ENCODE data around the gene GCGR. TPM values are rescaled to one million over a fixed set of nuclear protein-coding genes. Genes with fewer than 3 reads are reported as not detected.

Gene GCGR
- polyA plus RNA-seq, 4 donors = 8.6 to 18.5 (median 12.7) TPM

DNA sequence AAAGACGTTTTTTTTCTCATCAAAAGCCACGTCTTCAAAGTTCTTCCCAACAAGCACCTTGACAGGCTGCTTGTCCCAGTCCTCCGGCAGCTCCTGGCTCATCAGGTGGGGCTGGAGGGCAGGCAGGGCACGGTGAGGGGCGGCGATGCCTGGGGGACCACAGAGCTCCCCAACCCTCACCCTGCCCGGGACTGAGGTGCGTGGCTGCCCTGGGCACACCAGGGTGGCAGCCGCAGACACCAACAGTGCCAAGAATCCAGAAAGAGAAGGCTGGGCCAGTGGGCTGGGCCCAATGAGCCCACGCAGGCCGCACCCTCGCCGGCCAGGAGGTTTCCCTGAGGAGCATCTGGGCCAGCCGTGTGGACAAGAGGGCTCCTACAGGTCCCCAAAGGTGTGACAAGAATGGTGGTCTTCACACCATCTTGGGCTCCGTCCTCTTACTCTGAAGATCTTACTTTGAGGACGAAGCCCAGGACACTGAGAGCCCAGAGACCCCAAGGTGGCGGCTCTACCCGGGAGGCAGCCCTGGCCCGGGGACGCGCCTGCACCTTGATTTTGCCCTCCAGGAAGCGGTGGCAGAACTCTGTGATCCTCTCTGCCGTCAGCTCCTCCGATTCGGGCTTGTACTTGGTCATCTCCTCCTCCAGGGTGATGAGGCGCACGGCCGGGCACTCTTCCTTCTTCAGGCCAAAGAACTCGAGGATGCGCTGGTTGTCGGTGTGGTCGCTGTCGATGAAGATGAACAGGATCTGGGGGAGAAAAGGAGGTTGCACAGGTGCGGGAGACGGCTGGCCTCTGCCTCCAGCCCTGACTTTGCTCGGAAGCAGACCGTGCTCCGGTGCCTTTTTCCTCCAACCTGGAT, 42.2 kb downstream of the GCGR start:
- DNase-seq (ENCODE audit: low read depth in 4 of 4, low spot score in 2 of 4) = no peak

GRCh38 chr17:81846743-81847689, 43.1 kb downstream of the GCGR start:
- DNase-seq (ENCODE audit: low read depth in 4 of 4, low spot score in 2 of 4) = no peak

DNA sequence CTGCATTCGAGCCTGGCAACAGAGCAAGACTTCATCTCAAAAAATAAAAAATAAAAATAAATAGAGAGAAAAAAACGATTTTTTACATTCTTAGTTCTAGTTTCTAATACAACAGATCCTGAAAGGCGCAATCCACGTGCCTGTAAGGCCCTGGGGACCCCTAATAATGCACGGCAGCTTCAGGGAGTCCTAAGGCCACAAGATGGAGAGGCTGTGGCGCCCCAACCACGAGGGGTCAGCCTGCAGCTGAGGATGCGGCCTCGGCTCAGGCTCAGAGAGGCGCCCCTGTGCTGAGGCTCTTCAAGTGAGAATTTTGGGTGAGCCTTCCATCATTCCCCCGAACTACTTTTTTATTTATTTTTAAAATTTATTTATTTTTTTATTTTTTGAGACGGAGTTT, 45.5 kb downstream of the GCGR start:
- no peak for DNase-seq (ENCODE audit: low read depth in 4 of 4, low spot score in 2 of 4)

DNA sequence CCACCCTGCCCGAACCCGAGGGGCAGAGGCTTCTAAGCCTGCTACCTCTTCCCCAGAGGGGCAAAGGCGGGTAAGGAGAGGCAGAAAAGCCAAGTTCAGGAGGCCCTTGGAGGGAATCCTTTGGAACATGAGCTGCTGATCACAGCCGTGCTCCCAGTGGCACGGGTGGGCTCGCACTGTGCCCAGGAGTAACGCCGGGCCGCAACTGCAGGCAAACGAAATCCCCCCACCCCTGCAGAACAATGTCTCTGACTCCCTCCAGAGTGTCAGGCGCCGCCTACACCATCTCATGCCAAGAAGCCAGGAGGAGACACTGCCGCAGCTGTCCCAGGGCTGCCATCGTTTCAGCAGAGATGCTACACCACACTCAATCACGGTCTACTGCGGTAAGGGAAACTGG, 47.5 kb downstream of the GCGR start:
- DNase-seq (ENCODE audit: low read depth in 4 of 4, low spot score in 2 of 4) = no peak

DNA sequence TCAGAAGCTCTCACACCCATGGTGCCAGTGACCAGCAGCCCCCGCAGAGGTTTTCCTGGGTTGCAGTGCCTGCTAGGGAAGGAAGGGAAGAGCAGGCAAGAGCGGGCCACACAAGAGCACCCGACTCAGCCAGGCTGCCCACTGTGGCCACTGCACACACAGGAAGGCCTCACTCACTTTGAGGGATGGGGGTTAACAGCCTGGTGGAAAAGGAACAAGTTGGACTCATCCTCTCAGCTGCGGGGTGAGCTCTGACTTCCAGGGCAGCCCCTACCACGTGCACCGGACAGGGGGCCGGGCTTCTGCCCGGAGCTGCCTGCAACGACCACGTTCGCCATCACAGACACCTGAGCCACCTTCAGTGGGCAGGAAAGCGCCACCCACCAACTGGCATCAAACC, 48.3 kb downstream of the GCGR start:
- DNase-seq (ENCODE audit: low read depth in 4 of 4, low spot score in 2 of 4) = no peak

DNA sequence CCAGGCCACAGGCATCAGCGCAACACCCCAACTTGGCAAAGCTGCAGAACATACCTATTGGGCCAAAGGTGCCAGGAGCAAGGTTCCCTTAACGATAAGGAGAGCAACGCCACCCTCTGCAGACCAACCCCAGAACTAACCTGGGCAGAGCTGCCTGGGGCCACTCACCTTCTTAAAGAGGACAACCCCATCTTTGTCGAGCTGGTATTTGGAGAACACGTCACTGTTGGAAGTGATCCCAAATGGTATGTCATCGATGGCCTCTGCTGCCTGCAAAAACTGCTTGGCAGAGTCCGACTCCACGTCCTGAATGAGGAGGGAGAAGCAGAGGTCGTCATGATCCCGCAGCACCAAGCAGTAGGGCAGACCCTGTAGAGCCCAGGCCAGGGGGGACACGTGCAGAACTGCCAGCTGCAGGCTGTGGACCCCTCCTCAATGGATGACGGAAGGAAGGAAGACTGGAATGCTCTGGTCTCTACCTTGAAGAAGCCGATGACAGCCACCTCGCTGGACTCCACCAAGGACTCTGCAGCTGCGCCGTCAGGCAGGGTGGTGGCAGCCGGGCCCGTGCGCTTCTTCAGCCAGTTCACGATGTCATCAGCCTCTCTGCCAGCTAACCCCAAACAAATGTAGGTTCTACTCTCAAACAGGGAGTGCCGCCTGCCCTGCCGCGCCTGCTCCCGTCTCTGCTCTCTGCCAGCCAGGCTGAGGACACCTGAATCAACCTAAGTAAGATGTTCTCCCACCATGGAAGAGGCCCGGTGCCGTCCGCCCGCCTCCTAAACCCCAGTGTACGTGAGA, 51.2 kb downstream of the GCGR start:
- DNase-seq (ENCODE audit: low read depth in 4 of 4, low spot score in 2 of 4) = no peak

DNA sequence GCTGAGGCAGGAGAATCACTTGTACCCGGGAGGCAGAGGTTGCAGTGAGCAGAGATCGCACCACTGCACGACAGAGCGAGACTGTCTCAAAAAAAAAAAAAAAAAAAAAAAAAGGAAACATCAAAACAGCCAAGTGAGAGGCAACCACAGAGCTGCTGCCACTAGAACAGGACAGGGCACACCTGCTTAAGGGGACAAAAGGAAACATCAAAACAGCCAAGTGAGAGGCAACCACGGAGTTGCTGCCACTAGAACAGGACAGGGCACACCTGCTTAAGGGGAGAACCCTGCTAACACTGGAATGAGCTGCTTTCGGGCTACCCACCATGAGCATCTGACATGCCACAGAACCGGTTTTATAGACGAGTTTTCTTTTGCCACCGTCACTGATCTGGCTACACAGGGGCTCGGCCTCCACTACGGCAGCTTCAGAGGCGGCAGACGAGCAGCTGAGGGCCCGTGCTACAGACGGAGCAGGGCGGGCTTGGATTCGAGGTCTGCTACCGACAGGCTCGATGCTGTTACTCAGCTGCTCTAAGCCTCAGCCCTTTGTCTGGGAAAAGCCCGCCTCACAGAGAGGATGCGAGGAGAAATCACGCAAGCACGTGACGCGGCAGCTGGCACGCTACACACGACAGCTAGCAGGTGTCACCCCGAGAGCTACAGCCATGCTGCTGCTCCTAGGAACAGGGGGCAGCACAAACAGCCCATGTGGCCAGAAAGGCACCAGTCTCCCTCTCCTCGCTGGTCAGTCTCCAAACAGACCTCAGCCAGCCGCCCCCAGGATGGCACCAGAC, 54.4 kb downstream of the GCGR start:
- no peak for DNase-seq (ENCODE audit: low read depth in 4 of 4, low spot score in 2 of 4)

DNA sequence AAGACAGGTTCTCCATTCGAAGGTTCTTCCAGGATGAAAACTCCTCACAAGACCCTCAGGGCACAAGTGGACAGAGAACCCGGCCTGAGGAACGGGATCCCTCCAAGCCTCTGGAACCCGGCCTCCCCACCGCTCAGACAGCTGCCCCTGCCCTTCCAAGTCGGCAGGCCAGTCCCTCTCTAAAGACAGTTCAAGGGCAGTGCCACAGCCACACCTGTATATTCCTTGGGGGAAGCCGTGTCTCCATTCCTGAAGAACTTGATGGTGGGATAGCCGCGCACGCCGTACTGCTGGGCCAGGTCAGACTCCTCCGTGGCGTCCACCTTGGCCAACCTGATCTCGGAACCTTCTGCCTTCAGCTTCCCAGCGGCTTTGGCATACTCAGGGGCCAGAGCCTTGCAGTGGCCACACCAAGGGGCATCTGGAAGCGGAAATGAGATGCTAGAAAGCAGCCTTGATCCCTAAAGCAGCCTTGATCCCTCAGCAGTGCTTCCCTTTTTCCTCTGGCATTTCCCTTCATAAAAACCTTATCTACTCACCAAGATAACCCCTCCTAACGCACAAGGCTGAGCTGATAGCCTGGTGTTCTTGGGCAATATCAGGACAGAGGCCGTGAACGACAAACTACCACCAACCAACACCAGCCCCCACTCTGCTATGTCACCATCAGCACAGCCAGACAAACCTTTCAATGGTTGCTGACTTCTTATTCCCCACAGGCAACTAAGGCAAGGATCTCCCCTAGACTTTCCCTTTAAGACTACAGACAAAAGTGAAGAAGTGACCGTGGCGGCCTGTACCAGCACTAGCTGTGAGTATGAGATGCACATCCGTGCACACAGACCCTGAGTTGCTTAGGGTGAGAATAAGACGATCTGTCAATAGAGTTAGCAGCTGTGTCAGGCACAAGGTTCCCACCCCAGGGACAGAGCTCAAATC, 55.3 kb downstream of the GCGR start:
- DNase-seq (ENCODE audit: low read depth in 4 of 4, low spot score in 2 of 4) = no peak

DNA sequence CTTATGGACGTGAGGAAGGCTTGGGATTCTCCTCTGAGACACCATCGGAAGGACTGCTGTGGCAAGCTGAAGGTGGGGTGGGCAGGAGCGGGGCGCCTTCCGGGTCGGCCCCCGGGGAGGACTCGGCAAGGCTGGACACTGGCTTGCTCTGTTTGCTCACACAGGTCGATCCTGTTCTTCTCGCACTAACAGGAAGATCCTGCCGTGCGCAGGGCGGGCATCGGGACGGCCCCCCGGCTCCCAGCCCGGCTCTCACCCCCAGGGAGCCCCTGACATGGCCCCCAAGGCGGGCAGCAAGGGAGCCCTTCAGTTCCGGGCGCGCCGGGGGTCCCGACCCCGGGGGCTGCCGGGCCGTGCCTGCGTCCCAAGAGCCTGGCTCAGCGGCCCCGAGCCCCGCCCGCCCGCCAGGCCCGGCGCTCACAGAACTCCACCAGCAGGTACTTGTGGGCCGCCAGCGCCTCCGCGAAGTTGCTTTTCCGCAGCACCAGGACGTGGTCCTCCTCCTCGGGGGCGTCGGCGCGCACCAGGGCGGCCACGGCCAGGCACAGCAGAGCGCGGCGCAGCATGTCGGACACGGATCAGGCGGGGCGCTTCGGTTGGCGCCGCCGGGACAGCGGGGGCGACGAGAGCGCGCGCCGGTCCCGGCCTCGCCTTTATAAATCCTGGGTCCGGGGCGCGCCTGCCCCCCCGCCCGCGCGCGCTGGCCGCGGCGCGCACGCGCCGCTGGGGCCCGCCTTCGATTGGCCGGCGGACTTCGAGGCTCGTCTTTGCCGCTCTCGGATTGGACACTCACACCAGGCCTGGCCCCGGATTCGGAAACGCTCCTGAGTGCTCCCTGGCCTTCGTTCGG, 56.2 kb downstream of the GCGR start, which contains the start of gene P4HB:
P4HB (minus strand) TSS at position 630 of the 850 bp plus-strand sequence; CDS start at position 566, 64 bp downstream.
- no peak for DNase-seq (ENCODE audit: low read depth in 4 of 4, low spot score in 2 of 4)

DNA sequence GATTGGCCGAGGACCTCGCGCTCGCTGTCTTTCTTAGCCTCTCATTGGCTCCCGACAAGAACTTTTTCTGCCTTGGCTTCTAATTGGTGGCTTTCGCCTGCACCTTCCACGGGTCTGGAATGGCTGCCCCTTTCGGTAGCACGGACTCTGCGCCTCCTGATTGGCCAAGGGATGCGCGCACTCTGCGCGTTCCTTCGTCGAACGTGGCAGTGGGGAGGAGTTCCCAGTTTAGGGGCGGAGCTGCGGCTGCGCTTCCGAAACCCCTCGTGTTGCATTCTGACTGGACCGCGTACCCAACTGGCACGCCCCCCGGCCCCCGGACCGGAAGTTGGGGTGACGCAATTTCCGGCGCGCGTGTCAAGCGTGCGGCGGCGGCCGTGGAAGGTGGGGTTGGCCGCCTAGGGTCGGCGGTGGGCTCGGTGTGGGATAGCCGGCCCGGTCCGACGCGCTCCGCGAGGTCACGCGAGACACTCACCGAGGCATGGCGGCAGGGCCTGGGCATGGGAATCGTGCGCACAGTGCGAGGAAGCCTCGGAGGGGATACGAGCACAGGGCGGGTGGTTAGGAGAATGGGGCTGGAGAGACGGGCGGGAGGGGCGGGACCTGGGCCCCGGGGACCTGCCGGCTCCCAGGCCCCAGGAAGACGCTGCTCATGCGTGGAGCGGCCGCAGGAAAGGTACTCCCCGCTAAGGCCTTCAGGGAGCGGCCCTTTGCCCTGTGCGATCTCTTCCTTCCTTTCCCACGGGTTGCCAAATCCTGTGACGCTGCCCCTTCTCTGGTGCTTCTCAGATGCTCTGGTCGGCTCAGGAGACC, 57.0 kb downstream of the GCGR start:
- DNase-seq (ENCODE audit: low read depth in 4 of 4, low spot score in 2 of 4) = peak; percentile 99 to 100 (median 100)

DNA sequence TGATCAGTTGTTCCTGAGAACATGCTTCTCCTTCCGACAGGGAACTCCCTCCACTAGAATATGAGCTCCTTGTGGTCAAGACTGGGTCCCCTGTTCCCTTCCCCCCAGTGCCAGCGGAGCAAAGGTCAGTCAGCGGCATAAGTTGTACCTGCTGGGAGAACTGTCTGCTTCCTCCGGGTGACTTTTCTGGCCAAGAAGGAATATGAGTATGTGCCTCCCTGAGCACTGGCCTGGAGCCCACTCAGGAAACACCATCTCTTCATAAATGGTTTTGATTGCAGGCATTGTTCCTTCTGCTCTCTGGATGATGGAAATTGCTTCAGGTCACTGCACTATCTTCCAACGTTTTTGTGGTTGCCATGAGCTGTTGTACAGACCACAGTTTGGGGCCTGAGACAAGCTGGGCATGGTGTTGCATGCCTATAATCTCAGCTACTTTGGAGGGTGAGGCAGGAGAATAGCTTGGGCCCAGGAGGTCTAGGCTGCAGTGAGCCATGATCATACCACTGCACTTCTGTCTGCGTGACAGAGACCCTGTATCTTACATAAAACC, 59.2 kb downstream of the GCGR start:
- DNase-seq (ENCODE audit: low read depth in 4 of 4, low spot score in 2 of 4) = no peak

Other genes with a start within 250 kb of the GCGR start
- gene NPLOC4, start 167.0 kb upstream of the GCGR start, polyA plus RNA-seq (ENCODE audit: insufficient read length in 4 of 4) = 10 to 100 TPM; 51.2 to 75.3 (median 63.8) TPM
- 1 to 10 TPM; 1.9 to 7.7 (median 2.8) TPM for gene TSPAN10, start 167.0 kb upstream of the GCGR start, polyA plus RNA-seq (ENCODE audit: insufficient read length in 4 of 4)
- gene PDE6G, start 147.6 kb upstream of the GCGR start, polyA plus RNA-seq (ENCODE audit: insufficient read length in 4 of 4) = 10 to 100 TPM; 13.5 to 16.8 (median 14.8) TPM
- 10 to 100 TPM; 14.6 to 28.2 (median 19.5) TPM for gene OXLD1, start 137.5 kb upstream of the GCGR start, polyA plus RNA-seq (ENCODE audit: insufficient read length in 4 of 4)
- 10 to 100 TPM; 11.4 to 21.0 (median 19.0) TPM for gene CCDC137, start 137.4 kb upstream of the GCGR start, polyA plus RNA-seq (ENCODE audit: insufficient read length in 4 of 4)
- gene ARL16, start 120.4 kb upstream of the GCGR start, polyA plus RNA-seq (ENCODE audit: insufficient read length in 4 of 4) = 10 to 100 TPM; 37.0 to 54.7 (median 45.8) TPM
- gene HGS, start 120.1 kb upstream of the GCGR start, polyA plus RNA-seq (ENCODE audit: insufficient read length in 4 of 4) = 100 to 1,000 TPM in 2 of 4 donors, 10 to 100 TPM in 2; 79.9 to 124 (median 96.4) TPM
- gene MRPL12, start 100.8 kb upstream of the GCGR start, polyA plus RNA-seq (ENCODE audit: insufficient read length in 4 of 4) = 10 to 100 TPM; 41.0 to 70.1 (median 51.4) TPM
- 10 to 100 TPM; 11.7 to 22.9 (median 20.5) TPM for gene SLC25A10, start 91.9 kb upstream of the GCGR start, polyA plus RNA-seq (ENCODE audit: insufficient read length in 4 of 4)
- 100 to 1,000 TPM in 2 of 4 donors, 10 to 100 TPM in 2; 69.8 to 134 (median 107) TPM for gene MCRIP1, start 29.1 kb downstream of the GCGR start, polyA plus RNA-seq (ENCODE audit: insufficient read length in 4 of 4)
- gene PPP1R27, start 30.9 kb downstream of the GCGR start, polyA plus RNA-seq (ENCODE audit: insufficient read length in 4 of 4) = under 1 TPM; 0.23 to 0.46 (median 0.37) TPM
- 100 to 1,000 TPM; 397 to 434 (median 411) TPM for gene P4HB, start 56.4 kb downstream of the GCGR start, polyA plus RNA-seq (ENCODE audit: insufficient read length in 4 of 4)
- gene ARHGDIA, start 67.2 kb downstream of the GCGR start, polyA plus RNA-seq (ENCODE audit: insufficient read length in 4 of 4) = 100 to 1,000 TPM; 156 to 249 (median 195) TPM
- 100 to 1,000 TPM in 1 of 4 donors, 10 to 100 TPM in 3; 66.6 to 107 (median 76.3) TPM for gene ALYREF, start 87.4 kb downstream of the GCGR start, polyA plus RNA-seq (ENCODE audit: insufficient read length in 4 of 4)
- 100 to 1,000 TPM in 2 of 4 donors, 10 to 100 TPM in 2; 72.2 to 130 (median 96.2) TPM for gene ANAPC11, start 87.6 kb downstream of the GCGR start, polyA plus RNA-seq (ENCODE audit: insufficient read length in 4 of 4)
- gene NPB, start 98.1 kb downstream of the GCGR start, polyA plus RNA-seq (ENCODE audit: insufficient read length in 4 of 4) = 1 to 10 TPM in 1 of 4 donors, under 1 TPM in 3; 0.39 to 1.5 (median 0.52) TPM
- 10 to 100 TPM; 45.7 to 55.9 (median 49.5) TPM for gene PCYT2, start 107.2 kb downstream of the GCGR start, polyA plus RNA-seq (ENCODE audit: insufficient read length in 4 of 4)
- 10 to 100 TPM in 3 of 4 donors, 1 to 10 TPM in 1; 9.6 to 19.6 (median 14.7) TPM for gene SIRT7, start 114.0 kb downstream of the GCGR start, polyA plus RNA-seq (ENCODE audit: insufficient read length in 4 of 4)
- gene MAFG, start 123.6 kb downstream of the GCGR start, polyA plus RNA-seq (ENCODE audit: insufficient read length in 4 of 4) = 10 to 100 TPM in 3 of 4 donors, 1 to 10 TPM in 1; 9.8 to 15.4 (median 11.9) TPM
- 10 to 100 TPM; 27.6 to 38.1 (median 31.7) TPM for gene PYCR1, start 133.2 kb downstream of the GCGR start, polyA plus RNA-seq (ENCODE audit: insufficient read length in 4 of 4)
- under 1 TPM in 3 of 4 donors, not detected in 1; 0.14 to 0.33 (median 0.24) TPM for gene MYADML2, start 143.1 kb downstream of the GCGR start, polyA plus RNA-seq (ENCODE audit: insufficient read length in 4 of 4)
- gene NOTUM, start 157.0 kb downstream of the GCGR start, polyA plus RNA-seq (ENCODE audit: insufficient read length in 4 of 4) = 1 to 10 TPM; 2.1 to 3.2 (median 2.8) TPM
- 10 to 100 TPM; 22.1 to 40.1 (median 35.8) TPM for gene ASPSCR1, start 173.5 kb downstream of the GCGR start, polyA plus RNA-seq (ENCODE audit: insufficient read length in 4 of 4)
- 10 to 100 TPM; 36.3 to 49.2 (median 45.1) TPM for gene CENPX, start 218.7 kb downstream of the GCGR start, polyA plus RNA-seq (ENCODE audit: insufficient read length in 4 of 4)
- 10 to 100 TPM in 3 of 4 donors, 1 to 10 TPM in 1; 10.0 to 19.6 (median 17.1) TPM for gene LRRC45, start 219.2 kb downstream of the GCGR start, polyA plus RNA-seq (ENCODE audit: insufficient read length in 4 of 4)
- 10 to 100 TPM in 3 of 4 donors, 1 to 10 TPM in 1; 8.6 to 17.0 (median 14.9) TPM for gene RAC3, start 227.5 kb downstream of the GCGR start, polyA plus RNA-seq (ENCODE audit: insufficient read length in 4 of 4)
- gene DCXR, start 233.5 kb downstream of the GCGR start, polyA plus RNA-seq (ENCODE audit: insufficient read length in 4 of 4) = 100 to 1,000 TPM in 1 of 4 donors, 10 to 100 TPM in 3; 79.6 to 138 (median 86.5) TPM
- 10 to 100 TPM; 38.2 to 67.5 (median 52.2) TPM for gene RFNG, start 247.7 kb downstream of the GCGR start, polyA plus RNA-seq (ENCODE audit: insufficient read length in 4 of 4)
- gene GPS1, start 247.7 kb downstream of the GCGR start, polyA plus RNA-seq (ENCODE audit: insufficient read length in 4 of 4) = 100 to 1,000 TPM in 3 of 4 donors, 10 to 100 TPM in 1; 98.9 to 158 (median 137) TPM